ENCODE data around the gene CYTH4.
"Not testable (repeated sequence)": the region's sequence is repeated elsewhere in the genome, so short reads cannot be mapped to it uniquely, and the experiment has no call there.

The CYTH4 gene

DNA sequence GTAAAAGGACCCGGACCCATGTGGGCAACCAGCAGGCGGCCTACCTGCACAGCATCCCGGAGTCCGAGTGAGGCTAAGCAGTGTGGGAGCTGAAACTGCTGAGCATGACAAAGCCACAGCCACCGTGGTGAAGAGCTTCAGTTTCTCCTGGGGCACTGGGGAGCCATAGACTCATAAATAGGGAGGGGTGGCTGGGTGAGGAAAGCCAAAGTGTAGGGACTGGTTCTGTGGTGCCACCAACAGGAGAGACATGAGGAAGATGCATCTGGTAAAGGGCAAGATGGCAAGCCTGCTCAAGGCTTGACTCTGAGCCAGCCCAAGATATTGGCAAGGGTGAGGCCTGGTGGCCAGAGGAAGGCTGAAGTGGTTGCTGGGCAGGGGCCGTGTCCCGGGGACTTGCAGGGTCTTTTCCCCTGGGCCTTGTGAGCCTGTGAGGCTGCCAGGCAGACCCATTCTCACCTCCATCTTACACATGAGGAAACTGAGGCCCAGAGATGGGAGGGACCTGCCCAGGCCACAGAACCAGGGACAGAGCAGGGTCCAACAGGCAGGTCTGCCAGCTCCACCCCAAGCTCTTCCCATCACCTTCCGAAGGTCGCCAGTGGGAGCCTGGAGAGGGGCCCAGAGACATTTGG lies 30.4 kb downstream of the CYTH4 start:
- DNase-seq, result no peak

DNA sequence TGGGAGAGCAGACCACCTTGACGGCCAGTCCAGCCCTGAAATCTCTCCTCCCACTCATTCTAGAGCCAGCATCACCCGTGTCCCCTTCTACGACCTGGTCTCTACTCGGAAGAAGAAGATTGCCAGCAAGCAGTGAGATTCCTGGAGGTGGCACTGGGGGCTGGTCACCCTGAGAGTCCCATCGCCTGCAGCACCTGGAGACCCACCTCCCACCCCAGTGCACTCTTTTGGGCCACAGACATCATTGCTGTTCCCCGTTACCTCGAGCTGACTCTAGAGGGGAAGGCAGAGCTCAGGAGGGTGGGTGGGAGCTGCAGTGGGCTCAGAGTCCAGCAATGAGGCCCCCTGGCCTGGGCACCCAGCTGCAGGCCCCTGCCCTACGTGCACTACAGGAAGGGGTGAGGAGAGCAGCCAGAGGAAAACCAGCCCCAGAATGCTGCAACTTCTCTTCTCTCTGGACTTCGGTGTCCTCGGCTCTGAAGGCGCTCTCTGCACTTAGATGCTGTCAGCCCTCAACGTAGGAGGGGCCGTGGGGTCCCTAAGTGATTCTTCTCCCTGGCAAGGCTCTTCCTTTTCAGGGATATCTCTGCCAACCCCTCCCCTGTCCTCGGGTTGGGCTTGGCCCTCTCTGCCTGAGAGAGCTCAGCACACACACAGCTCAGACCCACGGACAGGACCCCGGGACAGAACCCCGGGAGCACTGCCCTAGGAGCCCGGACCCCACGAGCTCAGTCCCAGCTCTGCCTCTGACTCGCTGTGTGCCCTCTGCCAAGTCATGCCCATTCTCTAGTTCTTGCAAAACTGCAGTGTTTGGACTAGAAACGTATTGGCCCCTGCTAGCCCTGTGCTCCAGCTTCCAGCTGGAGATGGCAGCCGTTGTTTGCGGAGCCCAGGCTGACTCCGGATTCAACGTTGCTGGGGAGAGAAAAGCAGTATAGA lies 31.3 kb downstream of the CYTH4 start:
- no peak for DNase-seq

DNA sequence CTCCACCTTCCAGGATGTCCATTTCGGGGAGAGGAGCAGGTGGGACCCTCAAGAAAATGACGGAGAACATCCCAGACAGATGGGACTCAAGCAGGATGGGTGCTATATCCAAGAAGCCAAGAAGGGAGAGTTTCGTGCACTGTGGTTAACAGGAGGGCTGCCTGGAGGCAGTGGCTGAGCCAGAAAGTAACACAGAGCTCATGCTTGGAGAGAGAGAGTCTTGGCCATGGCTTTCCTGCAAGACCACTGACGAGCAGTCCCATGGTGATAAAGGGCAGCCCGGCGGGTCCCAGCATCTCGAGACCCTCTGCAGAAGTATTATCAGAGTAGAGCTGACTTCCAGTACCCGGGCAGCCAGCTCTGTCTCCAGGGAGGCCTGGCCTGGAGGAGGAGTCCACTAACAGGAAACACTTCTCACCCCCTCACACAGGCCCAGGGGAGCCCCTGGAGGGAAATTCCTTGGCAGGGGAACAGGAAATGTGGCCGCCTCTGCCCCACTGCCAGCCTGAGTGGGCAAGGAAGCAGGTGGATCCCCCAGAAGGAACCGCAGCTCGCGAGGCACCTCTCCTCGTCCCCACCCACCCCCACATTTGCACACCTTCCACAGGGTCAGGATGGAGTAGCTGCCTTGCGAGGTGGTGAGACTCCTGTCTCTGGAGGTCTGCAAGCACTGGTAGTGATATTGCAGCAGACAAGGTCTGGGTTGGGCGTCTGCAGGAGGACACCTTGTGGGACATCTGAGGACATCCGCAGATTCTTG lies 32.2 kb downstream of the CYTH4 start:
- no peak for DNase-seq

DNA sequence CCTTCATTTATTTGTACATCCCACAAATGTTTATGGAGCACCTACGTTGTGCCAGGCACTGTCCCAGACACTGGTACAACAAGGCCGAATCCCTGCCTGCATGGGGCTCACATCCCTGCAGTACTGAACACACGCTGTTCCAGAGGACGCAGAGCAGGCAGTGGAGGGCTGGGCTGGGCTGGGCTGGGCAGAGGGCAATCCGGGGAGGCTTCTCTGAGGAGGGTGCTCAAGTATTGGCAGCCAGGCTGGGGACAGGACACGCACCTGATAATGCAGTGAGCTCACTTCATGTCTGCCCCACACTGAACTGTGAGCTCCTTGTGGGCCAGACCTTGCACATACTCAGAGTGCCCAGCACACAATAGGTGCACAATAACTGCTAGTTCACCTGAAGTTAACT lies 34.1 kb downstream of the CYTH4 start:
- no peak for DNase-seq

DNA sequence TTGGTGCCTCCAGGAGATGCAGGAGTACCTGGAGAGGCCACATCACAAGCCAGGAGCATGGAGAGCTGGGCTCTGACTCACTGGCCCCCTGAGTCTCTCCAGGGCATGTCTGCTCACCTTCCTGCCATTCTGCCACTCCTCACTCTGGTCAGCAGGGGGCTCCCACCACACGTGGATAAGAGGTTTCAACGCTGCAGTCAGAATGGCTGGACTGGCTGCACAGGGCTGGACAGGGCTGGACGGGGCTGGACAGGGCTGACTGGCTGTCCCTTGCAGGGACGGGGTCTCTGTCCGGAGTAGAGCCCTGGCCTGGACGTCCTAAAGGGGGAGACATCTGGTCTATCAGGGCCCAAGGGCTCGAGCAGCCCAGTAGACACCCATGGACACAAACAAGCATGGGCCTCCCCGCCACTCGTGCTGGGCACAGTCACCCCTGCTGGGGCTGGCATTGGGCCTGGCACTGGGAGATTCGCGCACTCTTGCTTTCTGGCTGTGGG lies 34.6 kb downstream of the CYTH4 start:
- DNase-seq, result no peak

DNA sequence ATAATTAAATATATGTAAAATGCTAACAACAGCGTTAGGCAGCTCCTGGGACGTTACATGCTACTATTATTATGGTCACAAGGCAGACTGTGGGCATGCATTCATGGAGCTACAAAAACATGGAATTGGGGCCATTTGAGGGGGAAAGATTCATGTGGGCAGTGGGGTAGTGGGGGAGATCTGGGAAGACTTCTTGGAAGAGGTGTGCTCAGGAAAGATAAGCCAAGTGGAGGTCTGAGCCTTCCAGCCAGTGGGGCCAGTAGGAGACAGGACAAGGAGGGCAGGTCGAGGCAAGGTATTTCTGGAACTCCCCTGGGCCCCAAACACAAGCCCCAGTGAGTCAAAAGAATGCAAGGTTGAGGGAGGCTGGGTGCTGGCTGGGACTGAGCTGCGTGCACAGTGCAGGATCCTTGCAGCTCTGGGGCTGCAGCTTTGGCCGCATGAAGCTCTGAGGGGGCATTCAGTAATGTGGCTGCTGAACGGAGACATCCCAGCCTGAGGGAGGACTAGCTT lies 35.4 kb downstream of the CYTH4 start:
- DNase-seq, result no peak

DNA sequence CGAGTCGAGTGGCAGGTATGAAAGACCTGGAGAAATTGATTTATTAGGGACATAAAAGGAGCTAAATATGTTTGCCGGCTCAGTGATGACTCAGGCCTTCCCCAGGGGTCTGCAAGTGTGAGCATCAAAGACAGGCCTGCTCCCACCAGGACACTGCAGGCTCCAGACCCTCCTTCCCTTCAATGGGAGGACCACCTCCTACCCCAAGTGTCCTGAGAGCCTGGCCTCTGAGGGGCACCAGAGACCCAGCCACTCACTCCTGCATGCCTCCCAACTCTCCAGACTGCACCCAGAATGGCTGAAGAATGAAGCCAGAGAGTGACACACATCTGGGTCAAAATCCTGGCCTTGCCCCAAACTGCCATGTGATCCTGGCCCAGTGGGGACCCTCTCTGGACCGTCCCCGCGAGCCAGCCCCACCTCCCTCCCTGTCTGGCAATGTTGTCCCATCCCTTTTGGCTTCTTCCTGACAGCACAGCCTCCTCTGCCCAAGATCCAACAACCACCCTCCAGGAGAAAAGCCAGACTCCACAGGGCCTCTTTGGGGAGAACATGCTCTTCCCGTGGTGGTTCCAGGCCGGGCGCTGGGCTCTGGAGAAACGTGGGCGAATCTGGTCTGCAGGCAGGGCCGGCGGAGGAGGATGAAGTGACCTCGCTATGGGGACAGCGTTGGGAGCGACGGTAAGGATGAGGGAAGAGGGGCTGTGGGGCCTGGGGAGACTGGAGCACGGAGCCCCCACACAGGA lies 36.2 kb downstream of the CYTH4 start:
- no peak for DNase-seq

DNA sequence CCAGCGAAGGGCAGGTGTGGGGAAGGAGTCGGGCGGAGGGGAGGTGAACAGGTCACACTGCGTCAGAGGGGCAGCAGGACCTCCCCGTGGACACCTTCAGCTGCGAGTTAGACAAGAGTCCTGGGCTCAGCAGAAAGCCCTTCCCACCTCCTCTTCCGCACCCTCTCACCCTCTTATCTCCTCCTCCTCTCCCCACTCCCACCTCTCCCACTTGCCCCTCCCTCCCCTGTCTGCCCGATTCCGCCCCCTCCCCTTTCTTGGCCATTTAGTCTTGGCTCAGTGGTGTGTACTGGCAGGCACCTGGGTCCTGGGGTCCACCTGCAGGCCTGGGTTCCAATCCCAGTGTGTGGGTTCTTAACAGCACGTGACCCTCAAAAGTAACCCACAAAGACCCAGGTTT lies 37.2 kb downstream of the CYTH4 start:
- DNase-seq, result no peak

DNA sequence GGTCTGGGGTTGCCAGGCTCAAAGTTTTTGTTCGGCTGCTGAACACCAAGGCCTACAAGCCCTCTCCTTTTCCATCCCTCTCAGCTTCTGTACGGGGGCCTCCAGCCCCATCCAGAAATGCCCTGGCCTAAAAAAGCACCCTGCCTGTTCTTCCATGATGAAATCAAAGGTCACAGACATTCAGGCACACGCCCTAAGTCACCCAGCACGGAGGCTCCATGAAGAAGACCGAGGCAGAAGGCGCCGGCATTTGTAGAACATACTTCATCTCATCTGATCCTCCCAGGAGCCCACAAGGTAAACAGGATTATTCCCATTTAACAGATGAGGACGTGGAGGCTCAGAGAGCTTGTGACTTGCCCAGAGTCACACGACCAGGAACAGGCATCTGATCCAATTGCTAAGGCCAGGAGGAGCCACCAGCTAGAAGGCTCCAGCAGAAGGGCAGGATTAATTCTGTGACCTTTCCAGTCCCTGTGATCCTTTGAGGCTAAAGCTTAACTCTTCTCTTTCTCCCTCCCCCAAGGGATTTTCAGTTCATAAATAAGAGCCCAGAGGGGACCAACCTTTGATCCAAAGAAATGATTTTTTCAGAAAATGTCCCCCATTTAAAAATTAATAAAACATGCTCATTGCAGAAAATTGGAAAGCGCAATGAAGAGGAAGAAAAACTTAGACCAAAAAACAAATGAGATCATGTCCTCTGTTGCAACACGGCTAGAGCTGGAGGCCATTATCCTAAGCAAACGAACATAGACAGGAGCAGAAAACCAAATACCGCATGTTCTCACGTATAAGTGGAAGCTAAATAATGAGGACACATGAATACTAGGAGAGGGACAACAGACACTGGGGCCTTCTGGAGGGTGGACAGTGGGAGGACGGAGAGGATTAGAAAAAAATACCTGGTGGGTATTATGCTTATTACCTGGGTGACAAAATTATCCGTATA lies 38.7 kb downstream of the CYTH4 start:
- no peak for DNase-seq

DNA sequence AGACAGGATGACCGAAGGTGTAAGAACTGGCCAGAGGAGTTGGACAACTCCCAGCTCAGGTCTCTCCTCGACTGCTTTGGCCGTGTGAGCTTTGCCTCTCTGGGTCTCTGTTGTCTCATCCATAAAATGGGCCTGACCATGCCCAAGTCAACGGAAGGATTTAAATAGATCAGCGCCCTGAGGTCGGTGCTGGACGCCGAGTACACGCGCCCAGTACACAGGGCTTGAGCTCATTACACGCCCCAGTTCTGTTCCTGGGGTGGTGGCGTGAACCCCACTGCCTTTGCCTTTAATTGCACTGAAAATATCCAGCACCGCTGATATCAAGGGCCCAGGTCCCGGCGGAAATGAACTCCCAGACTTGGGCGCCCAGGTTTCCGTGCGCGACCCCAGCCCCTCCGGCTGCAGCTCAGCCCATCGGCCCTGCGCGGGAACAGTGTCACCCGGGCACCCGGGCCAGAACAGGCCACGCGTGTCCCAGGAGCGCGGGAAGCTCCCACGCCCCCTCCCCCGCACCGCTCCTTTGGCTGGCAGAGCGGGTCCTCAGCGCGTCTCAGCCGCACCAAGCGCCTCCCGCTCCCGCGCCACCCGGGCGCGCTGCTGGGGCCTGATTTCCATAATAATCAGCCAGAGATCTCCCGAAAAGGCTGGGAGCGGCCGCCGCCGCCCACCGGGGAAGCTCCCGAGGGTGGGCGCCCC lies 42.2 kb downstream of the CYTH4 start:
- no peak for DNase-seq

DNA sequence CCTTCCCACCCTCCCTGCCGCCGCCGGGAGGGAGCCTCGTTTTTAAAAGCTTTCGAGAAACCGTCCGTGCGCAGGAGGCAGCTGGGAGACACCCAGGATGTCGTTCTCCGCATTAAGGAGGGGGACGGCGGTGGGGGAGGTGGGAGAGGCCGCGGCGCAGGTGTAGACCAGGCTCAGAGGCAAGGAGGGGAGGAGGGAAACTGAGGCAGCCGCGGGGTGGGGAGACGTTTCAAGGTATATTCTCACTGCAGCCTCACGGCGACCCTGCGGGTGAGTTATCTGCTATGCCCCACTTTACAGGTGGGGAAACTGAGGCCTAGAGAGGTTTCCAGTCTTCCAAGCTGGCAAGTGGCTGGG lies 42.7 kb downstream of the CYTH4 start:
- no peak for DNase-seq

DNA sequence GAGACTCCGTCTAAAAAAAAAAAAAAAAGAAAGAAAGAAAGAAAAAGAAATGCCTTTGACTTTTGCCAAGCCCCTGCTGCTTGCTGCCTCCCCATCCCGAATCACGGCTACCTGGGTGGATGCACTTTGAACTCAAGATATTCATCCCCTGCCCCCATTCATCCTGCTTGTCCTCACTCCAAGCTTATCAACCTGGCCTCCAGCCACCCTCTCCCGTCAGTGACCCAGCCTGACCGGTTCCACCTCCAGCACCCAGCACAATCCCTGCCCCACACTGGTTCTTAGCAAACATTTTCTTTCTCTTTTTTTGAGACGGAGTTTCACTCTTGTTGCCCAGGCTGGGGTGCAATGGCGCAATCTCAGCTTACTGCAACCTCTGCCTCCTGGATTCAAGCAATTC lies 44.4 kb downstream of the CYTH4 start:
- no peak for DNase-seq

DNA sequence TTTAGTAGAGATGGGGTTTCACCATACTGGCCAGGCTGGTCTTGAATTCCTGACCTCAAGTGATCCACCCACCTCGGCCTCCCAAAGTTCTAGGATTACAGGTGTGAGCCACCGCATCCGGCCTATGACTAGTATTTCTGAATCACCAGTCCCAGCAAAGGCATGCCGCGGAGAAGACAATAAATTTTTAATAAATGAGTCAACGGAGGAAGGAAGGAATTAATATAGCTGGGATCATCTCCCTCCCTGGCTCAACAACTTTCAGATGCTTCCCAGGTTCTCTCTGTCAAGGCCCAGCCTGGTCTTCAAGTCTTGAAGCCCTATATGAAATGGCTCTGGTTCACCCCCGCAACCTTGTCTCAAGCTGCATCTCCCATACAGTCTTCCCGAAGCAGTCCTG lies 45.7 kb downstream of the CYTH4 start:
- no peak for DNase-seq

DNA sequence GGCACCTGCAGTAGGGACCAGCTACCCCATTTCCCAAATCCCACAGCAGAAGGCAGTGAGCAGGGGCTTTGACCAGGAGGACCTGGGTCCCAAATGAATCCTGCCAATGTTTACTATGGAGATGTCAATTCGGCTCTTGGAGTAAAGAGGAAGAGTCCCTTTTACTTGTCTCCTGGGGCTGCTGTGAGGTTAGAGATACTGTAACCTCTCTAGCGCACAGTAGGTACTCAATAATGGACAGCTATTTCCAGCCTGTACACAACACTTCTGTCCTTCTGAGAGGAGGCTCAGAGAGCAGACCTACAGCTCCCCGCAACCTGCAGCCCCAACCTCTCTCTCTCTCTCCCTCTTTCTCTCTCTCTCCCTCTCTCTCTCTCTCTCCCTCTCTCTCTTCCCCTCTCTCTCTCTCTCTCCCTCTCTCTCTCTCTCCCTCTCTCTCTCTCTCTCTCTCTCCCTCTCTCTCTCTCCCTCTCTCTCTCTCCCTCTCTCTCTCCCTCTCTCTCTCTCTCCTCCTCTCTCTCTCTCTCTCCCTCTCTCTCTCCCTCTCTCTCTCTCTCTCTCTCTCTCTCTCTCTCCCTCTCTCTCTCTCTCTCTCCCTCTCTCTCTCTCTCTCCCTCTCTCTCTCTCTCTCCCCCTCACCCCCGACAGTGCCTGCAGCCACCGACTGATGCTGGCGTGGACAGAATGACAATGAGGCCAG lies 46.4 kb downstream of the CYTH4 start:
- DNase-seq, result not testable (repeated sequence)

DNA sequence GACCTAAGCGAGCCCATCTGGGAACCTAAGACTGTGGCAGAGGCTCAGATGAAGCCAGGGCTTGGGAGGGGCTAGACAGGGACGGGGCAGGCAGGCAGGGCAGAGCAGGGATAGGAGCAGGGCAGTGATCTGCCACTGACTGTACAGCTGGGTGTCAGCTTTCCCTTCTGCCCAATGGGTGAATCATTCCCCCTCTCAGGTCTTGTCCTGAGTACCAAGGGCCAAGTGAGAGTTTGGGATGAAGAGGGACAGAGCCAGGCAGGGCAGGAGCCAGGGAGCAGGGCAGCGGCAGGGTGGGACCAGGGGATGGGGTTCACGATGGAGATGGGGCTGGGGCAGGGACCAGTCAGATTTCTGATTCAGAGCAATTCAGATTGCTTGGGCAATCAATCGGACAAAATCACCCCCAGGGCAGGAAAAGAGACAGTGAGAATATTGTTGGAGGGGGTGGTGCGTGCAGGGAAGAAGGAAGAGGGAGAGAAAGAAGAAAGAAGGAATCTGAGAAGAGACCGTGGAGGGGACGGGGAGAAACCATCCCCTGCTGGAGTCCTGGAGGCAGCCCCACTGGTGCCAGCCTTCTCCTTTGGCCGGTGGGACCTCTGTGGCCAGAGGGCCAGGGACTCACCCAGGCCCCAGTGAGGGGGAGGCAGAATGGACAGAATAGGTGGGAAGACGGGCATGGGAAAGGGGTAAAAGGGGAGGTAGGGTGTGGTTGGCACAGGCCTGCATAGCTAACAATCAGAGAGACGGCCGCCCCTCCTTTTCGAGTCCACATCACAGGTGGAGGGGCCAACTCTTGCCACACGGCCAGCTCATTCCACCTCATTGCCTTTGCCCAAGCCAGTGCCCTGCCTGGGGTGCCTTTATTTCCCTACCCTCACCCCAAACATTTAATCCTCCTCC lies 47.2 kb downstream of the CYTH4 start:
- DNase-seq, result no peak

DNA sequence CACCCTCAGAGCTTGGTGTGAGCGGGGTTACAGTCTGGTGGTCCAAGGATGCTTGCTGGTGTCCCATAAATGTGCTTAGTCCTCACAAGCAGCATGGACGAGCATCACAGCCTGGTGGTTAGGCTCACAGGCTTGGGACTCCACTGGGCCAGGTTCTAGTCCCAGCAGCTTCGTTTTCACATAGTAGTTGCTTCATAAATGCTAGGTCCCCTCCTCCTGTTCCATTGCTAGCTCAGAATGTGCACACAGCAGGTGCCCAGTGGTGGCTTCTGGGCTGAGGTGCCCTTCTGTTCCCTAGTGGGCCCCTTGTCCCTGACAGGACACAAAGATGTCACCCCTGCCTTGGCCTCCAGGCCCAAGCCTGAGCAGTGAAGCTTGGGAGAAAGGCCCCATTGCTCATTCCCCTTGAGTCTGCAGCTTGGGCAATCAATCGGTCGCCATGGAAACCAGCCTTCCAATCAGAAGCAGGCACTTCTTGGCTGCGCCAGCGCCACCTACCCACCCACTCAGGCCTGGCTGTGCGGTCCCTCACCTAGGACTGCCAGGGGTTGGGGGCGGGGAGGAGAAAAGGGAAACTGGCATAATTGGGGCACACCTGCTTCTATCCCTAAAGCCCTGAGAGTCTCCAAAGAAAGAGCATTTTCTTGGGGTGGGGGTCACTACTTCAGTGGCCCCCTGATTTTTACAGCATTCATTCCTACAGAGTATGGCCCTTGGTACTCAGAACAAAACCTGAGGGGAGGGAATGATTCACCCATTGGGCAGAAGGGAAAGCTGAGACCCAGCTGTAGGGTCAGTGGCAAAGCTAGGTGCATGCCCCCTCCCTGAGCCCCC lies 48.1 kb downstream of the CYTH4 start:
- no peak for DNase-seq

DNA sequence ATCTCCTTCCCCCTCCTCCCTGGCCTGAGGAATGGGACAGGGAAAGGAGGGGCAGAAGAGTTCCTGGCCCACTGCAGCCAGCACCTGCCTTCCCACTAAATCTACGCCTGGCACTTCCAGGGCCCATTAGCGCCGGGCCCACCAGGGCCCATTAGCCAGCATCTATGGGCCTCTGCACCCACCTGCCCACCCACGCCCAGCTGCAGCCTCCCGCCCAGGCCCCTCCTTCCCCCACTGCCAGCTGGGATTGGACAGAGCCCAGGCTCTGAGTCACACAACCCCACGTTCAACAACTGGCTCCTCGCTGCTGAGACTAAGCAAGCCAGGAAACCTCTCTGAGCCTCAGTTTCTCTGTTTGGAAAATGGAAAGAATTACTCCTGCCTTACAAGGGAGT lies 48.7 kb downstream of the CYTH4 start:
- DNase-seq, result no peak
